GM21360 (cell line): ENCODE measurements around the gene VAC14.

ENCODE experiments used
- ATAC-seq: cut with Tn5 transposase; IDR thresholded peaks from one replicate; pipeline ENCODE4 v1.9.1; 2021; ENCODE audit warnings: mild to moderate bottlenecking, moderate library complexity; ENCODE audit not compliant: unreplicated experiment

VAC14 gene

GRCh38 chr16:70725912-70726828 is 74.8 kb downstream of the VAC14 start:
- ATAC-seq = no peak

- ATAC-seq = no peak
Observed at GRCh38 chr16:70725024-70725911, 75.7 kb downstream of the VAC14 start.

GRCh38 chr16:70724146-70725023 is 76.6 kb downstream of the VAC14 start:
- ATAC-seq = no peak

GRCh38 chr16:70723740-70724145 is 77.2 kb downstream of the VAC14 start:
- no peak for ATAC-seq

- ATAC-seq = no peak
Observed at GRCh38 chr16:70721202-70721963, 79.6 kb downstream of the VAC14 start.

- ATAC-seq = no peak
Observed at GRCh38 chr16:70720425-70721201, 80.3 kb downstream of the VAC14 start.

GRCh38 chr16:70717065-70717464 is 83.9 kb downstream of the VAC14 start:
- ATAC-seq = no peak

- no peak for ATAC-seq
Observed at GRCh38 chr16:70715860-70716357, 85.0 kb downstream of the VAC14 start.

GRCh38 chr16:70715055-70715858 is 85.7 kb downstream of the VAC14 start:
- ATAC-seq = no peak

GRCh38 chr16:70714581-70715054 is 86.3 kb downstream of the VAC14 start:
- ATAC-seq = no peak

GRCh38 chr16:70713824-70714223 is 87.1 kb downstream of the VAC14 start:
- no peak for ATAC-seq

- no peak for ATAC-seq
Observed at GRCh38 chr16:70713342-70713741, 87.6 kb downstream of the VAC14 start.

GRCh38 chr16:70712942-70713341 is 88.0 kb downstream of the VAC14 start:
- ATAC-seq = no peak

- ATAC-seq = no peak
Observed at GRCh38 chr16:70712359-70712758, 88.6 kb downstream of the VAC14 start.

GRCh38 chr16:70711211-70712031 is 89.5 kb downstream of the VAC14 start:
- no peak for ATAC-seq

GRCh38 chr16:70710422-70711210 is 90.3 kb downstream of the VAC14 start:
- no peak for ATAC-seq
